HCT116 (cell line): Measurements from ENCODE around the gene ITGA7. TPM values are rescaled to one million over a fixed set of nuclear protein-coding genes. Genes with fewer than 3 reads are reported as not detected.
A peak's percentile ranks its signal among the peaks of the same experiment; 100 is the strongest.

Experiments
- ATAC-seq: fragments of 200-7000 bp; cut with Tn5 transposase; 2 replicates; pipeline ENCODE4 v1.9.1; 2020; ENCODE audit warnings: mild to moderate bottlenecking, moderate library complexity
- BruUV-seq: library from RNA; stranded (reverse); fragments of 400-500 nt; replicated peaks from 2 replicates; lab custom pipeline; 2021; lab: Mats Ljungman, UMichigan
- CTCF ChIA-PET: fragments of 300-600 bp; sonication (Branson Sonifier 250); formaldehyde crosslinking; loops from one replicate; lab custom pipeline; 2021; ENCODE audit warnings: antibody characterized with exemption; lab: Charles Lee
- POLR2A ChIA-PET: fragments of 300-600, 350-600 bp; sonication (Branson Sonifier 250); formaldehyde crosslinking; loops from one replicate; lab custom pipeline; 2021; ENCODE audit warnings: antibody characterized with exemption; lab: Charles Lee
- RAD21 ChIA-PET, 2 experiments: fragments of 300-600 bp; sonication (Branson Sonifier 250); formaldehyde crosslinking; loops; one replicate each; lab custom pipeline; 2023; ENCODE audit warnings: low total read pairs in 2 of 2; ENCODE audit not compliant: uncharacterized antibody in 2 of 2, unreplicated experiment in 2 of 2, low non-redundant PET in 1 of 2; lab: Charles Lee
- DNase-seq: peaks from one replicate; pipeline ENCODE4 v3.0.0-alpha.2; 2010; ENCODE audit warnings: low read depth, low spot score
- H2AFZ ChIP-seq: fragments of 200-600 bp; shearing (Covaris generic), sonication (generic); 2 replicates; pipeline ENCODE4 v1.6.1; 2017; ENCODE audit warnings: low read depth, mixed run types, mixed read lengths, antibody characterized with exemption, low read length; ENCODE audit not compliant: poor library complexity, severe bottlenecking
- H3K27ac ChIP-seq: 2 replicates; pipeline ENCODE4 v1.5.1; 2012; ENCODE audit warnings: low read depth, low read length
- H3K27me3 ChIP-seq: fragments of 200-600 bp; sonication (generic); 2 replicates; pipeline ENCODE4 v1.6.1; 2016; ENCODE audit warnings: mixed run types, low read length, mixed read lengths; ENCODE audit not compliant: insufficient read depth
- H3K36me3 ChIP-seq, 2 experiments: fragments of 200-500 bp in 1 of 2; fragments of 200-600 bp in 1 of 2; sonication (Bioruptor generic) in 1 of 2; sonication (generic) in 1 of 2; 2 replicates each; pipeline versions ENCODE4 v1.5.1 to v1.6.1; 2014 to 2016; ENCODE audit warnings: low read length in 2 of 2, inconsistent platforms in 1 of 2, mixed read lengths in 1 of 2, mixed run types in 1 of 2; ENCODE audit not compliant: insufficient read depth in 2 of 2, control insufficient read depth in 1 of 2
- H3K4me1 ChIP-seq, 2 experiments: fragments of 200-600 bp in 1 of 2; sonication (generic) in 1 of 2; 2 replicates each; pipeline versions ENCODE4 v1.5.1 to v1.6.1; 2012 to 2017; ENCODE audit warnings: low read length in 2 of 2, inconsistent platforms in 1 of 2, mild to moderate bottlenecking in 1 of 2, mixed read lengths in 1 of 2, mixed run types in 1 of 2, moderate library complexity in 1 of 2; ENCODE audit not compliant: insufficient read depth in 2 of 2, control insufficient read depth in 1 of 2
- H3K4me2 ChIP-seq: fragments of 200-600 bp; sonication (generic); 2 replicates; pipeline ENCODE4 v1.6.1; 2017; ENCODE audit warnings: mixed run types, low read length, mixed read lengths
- H3K4me3 ChIP-seq, 2 experiments: fragments of 200-600 bp in 1 of 2; sonication (generic) in 1 of 2; replicated peaks in 1 of 2; 2 replicates each; pipeline ENCODE4 v1.5.1; 2011 to 2016; ENCODE audit warnings: low read length in 2 of 2, control low read depth in 1 of 2, low read depth in 1 of 2, mild to moderate bottlenecking in 1 of 2, mixed read lengths in 1 of 2, mixed run types in 1 of 2
- H3K79me2 ChIP-seq: fragments of 200-600 bp; sonication (generic); 2 replicates; pipeline ENCODE4 v1.6.1; 2017; ENCODE audit warnings: mild to moderate bottlenecking, mixed run types, low read length, moderate library complexity, mixed read lengths; ENCODE audit not compliant: insufficient read depth
- H3K9ac ChIP-seq: fragments of 200-600 bp; sonication (generic); 2 replicates; pipeline ENCODE4 v1.6.1; 2016; ENCODE audit warnings: low read length, mixed read lengths
- H3K9me2 ChIP-seq: fragments of 200-600 bp; sonication (generic), shearing (Covaris generic); 2 replicates; pipeline ENCODE4 v1.6.1; 2017; ENCODE audit warnings: mixed run types, mild to moderate bottlenecking, moderate library complexity; ENCODE audit not compliant: insufficient read depth
- H3K9me3 ChIP-seq, 2 experiments: fragments of 200-500 bp in 1 of 2; fragments of 200-600 bp in 1 of 2; sonication (Bioruptor generic) in 1 of 2; sonication (generic) in 1 of 2; 2 replicates each; pipeline ENCODE4 v1.6.1; 2014 to 2017; ENCODE audit warnings: low read length in 2 of 2, mixed read lengths in 2 of 2, inconsistent platforms in 1 of 2, low read depth in 1 of 2, mild to moderate bottlenecking in 1 of 2, mixed run types in 1 of 2, moderate library complexity in 1 of 2; ENCODE audit not compliant: control insufficient read depth in 1 of 2, insufficient read depth in 1 of 2
- H4K20me1 ChIP-seq: fragments of 200-600 bp; sonication (generic), shearing (Covaris generic); 2 replicates; pipeline ENCODE4 v1.6.1; 2017; ENCODE audit warnings: mixed run types, mild to moderate bottlenecking, moderate library complexity; ENCODE audit not compliant: insufficient read depth
- JUND ChIP-seq: IDR thresholded peaks from 2 replicates; pipeline ENCODE4 v1.6.1; 2012
- POLR2A ChIP-seq: IDR thresholded peaks from 2 replicates; pipeline ENCODE4 v1.7.0; 2011; ENCODE audit warnings: borderline replicate concordance; ENCODE audit not compliant: insufficient read depth, insufficient read length; ENCODE audit errors: extremely low read depth
- RAD21 ChIP-seq: IDR thresholded peaks from 2 replicates; pipeline ENCODE4 v1.6.1; 2012; ENCODE audit warnings: low read depth, mild to moderate bottlenecking
- TCF7L2 ChIP-seq: IDR thresholded peaks from 2 replicates; pipeline ENCODE4 v1.7.0; 2011; ENCODE audit warnings: borderline replicate concordance, inconsistent platforms; ENCODE audit not compliant: insufficient read depth, insufficient read length; ENCODE audit errors: extremely low read depth
- ZBTB33 ChIP-seq: IDR thresholded peaks from 2 replicates; pipeline ENCODE4 v1.6.1; 2011; ENCODE audit warnings: mild to moderate bottlenecking, low read length, moderate library complexity; ENCODE audit not compliant: insufficient replicate concordance; ENCODE audit errors: extremely low read depth
- intact Hi-C: fragments of 100-400 bp; cut with micrococcal nuclease; formaldehyde crosslinking; loops from 2 replicates; pipeline ENCODE4 v1.10.0; 2022
- total RNA-seq: library from RNA; stranded (reverse); gene quantifications from one replicate; pipeline ENCODE4 v1.2.1, GENCODE V29; 2021; ENCODE audit not compliant: unreplicated experiment

Gene ITGA7
- total RNA-seq, 1 experiment from 2014 or later = 17.8 TPM

DNA sequence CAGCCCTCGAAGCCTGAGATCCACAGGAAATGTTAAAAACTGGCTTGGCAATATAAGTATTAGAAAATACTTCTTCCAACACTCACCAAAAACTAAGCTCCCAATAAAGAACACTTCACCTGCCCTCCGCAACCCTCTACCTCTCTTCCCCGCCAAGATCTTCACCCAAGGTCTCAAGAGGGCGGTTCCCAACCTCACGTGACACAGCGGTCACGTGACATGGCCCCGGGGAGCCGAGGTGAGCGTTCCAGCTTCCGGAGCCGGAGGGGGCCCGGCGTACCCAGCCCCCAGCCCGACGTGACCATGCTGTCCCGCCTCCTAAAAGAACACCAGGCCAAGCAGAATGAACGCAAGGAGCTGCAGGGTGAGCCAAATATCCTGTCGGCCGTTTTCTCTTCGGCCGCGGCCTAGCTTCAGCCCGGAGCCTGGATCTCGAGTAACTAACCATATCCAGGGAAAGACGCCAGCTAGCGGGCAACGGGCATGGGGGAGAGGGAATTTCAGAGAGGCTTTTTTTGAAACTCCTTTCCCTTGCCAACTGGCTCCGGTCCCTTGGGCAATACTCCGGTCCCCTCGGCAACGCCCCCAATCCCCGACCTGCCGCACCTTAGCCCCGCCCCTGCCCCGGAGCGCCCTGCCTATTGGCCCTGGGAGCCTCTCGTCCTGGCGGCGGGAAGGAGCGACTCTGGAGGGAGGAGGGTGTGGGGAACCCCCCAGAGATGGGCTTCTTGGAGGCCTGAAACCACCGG is 8.3 kb upstream of the ITGA7 start, which contains the start of gene BLOC1S1 (continued):
- TF ChIP-seq ZBTB33 = peak; percentile 36

DNA sequence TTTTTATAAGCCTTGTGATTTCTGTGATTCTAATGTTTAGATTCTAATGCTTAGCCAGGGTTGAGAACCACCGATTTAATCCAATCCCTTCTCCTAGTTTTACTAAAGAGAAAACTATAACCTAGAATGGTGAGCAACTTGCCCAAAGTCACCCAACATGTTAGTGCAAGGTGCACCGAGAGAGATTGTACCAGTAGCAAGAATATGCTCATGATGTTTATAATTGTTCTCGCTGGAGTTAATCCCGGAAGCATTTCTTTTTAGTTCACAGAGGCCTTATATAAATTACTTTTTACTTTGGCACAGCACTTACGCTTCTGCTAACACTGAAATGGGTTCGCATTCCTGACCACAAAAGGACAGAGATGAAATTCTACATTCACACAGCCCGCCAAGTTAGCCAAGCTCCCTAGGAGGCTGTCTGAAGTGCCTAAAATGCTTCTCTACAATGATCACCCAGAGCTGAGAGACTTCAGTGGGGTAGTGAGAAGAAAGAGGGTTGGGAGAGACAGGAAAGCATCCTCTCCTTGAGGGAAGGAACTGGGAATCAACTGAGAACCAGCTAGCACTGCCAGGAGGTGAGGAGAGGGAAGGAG is 7.6 kb upstream of the ITGA7 start:
- no peak for DNase-seq
- peak overlapping the region; percentile 72 for H3K9ac ChIP-seq
- peak overlapping the region; percentile 75 to 94 for H3K4me3 ChIP-seq
- peak overlapping the region; percentile 84 for H3K27ac ChIP-seq
- H3K79me2 ChIP-seq = peaks cover 14% of the 10 kb centered on the region
- ChIA-PET RAD21 (interaction anchor here in 1 of 2 experiments (0.9 kb wide), 1 partner anchor 8 kb away, joined by 4 read pairs; the partner anchor contains the start of gene ITGA7), CTCF (interaction anchor here (0.9 to 1.3 kb wide), 5 partner anchors 9 to 59 kb away, joined by 3 to 7 read pairs (median 4); a partner anchor contains a TSS), POLR2A (no interaction called here)
- peak overlapping the region; percentile 93 for H3K4me2 ChIP-seq
- H3K9me2 ChIP-seq = no peaks in the 10 kb centered on the region
- no peaks in the 10 kb centered on the region for H4K20me1 ChIP-seq
- intact Hi-C loops = no loop called here
- H3K9me3 ChIP-seq = no peaks in the 10 kb centered on the region
- peaks cover 21 to 41% of the 10 kb centered on the region in 2 experiments for H3K4me1 ChIP-seq
- no peaks in the 10 kb centered on the region for H3K36me3 ChIP-seq
- no peak for ATAC-seq
- BruUV-seq = TSS peak; percentile 93
- peaks cover 11% of the 10 kb centered on the region; the same call in 1 of the 2 replicates for H3K27me3 ChIP-seq
- TF ChIP-seq POLR2A (no peak), ZBTB33 (no peak), JUND (no peak), RAD21 (no peak), TCF7L2 (no peak)
- H2AFZ ChIP-seq = no peak overlapping the region
